GM18519 (cell line): ENCODE data around the gene LIPF.
"Not testable (repeated sequence)": the region's sequence is repeated elsewhere in the genome, so short reads cannot be mapped to it uniquely, and the experiment has no call there.

Experiments
- ATAC-seq: cut with Tn5 transposase; IDR thresholded peaks from one replicate; pipeline ENCODE4 v1.9.1; 2021; ENCODE audit warnings: mild to moderate bottlenecking, moderate library complexity; ENCODE audit not compliant: unreplicated experiment, low FRiP score

Gene LIPF

GRCh38 chr10:88664142-88664541, at the start of gene LIPF:
LIPF (plus strand) TSS chr10:88664442; CDS start chr10:88667298, 2,856 bp downstream.
- ATAC-seq = no peak

GRCh38 chr10:88616250-88616977, 47.8 kb upstream of the LIPF start:
- no peak for ATAC-seq

- ATAC-seq = no peak
These were observed 46.4 kb upstream of the LIPF start for GRCh38 chr10:88617772-88618300.

GRCh38 chr10:88618496-88618895, 45.7 kb upstream of the LIPF start:
- no peak for ATAC-seq

- no peak for ATAC-seq
These were observed 43.8 kb upstream of the LIPF start for GRCh38 chr10:88620441-88620840.

- ATAC-seq = no peak
These were observed 40.4 kb upstream of the LIPF start for GRCh38 chr10:88623835-88624234.

GRCh38 chr10:88624840-88625239, 39.4 kb upstream of the LIPF start:
- no peak for ATAC-seq

- no peak for ATAC-seq
These were observed 24.1 kb upstream of the LIPF start for GRCh38 chr10:88640186-88640585.

GRCh38 chr10:88642209-88642608, 22.0 kb upstream of the LIPF start:
- ATAC-seq = no peak

GRCh38 chr10:88642963-88643362, 21.3 kb upstream of the LIPF start:
- ATAC-seq = no peak

- no peak for ATAC-seq
These were observed 17.1 kb upstream of the LIPF start for GRCh38 chr10:88647061-88647615.

GRCh38 chr10:88651101-88651551, 13.1 kb upstream of the LIPF start:
- ATAC-seq = no peak

GRCh38 chr10:88652616-88653015, 11.6 kb upstream of the LIPF start:
- ATAC-seq = no peak

GRCh38 chr10:88657901-88658300, 6.3 kb upstream of the LIPF start:
- ATAC-seq = no peak

GRCh38 chr10:88659725-88660597, 4.3 kb upstream of the LIPF start:
- ATAC-seq = no peak

- no peak for ATAC-seq
These were observed 3.7 kb upstream of the LIPF start for GRCh38 chr10:88660598-88660884.

GRCh38 chr10:88661018-88661417, 3.2 kb upstream of the LIPF start:
- no peak for ATAC-seq

- no peak for ATAC-seq
These were observed 2.7 kb upstream of the LIPF start for GRCh38 chr10:88661577-88661976.

GRCh38 chr10:88663153-88663552, 1.1 kb upstream of the LIPF start:
- not testable (repeated sequence) for ATAC-seq

GRCh38 chr10:88668465-88668864, 4.2 kb downstream of the LIPF start:
- ATAC-seq = no peak

GRCh38 chr10:88670497-88670896, 6.3 kb downstream of the LIPF start:
- no peak for ATAC-seq
